Measurements from ENCODE around the gene PNPLA7. TPM values are rescaled to one million over a fixed set of nuclear protein-coding genes. Genes with fewer than 3 reads are reported as not detected.

The PNPLA7 gene
- total and polyA plus RNA-seq, 2 of the 4 experiments (the other 2 are of a cell fraction): under 0.01 to 0.89 TPM

GRCh38 chr9:137530331-137530730 lies 19.9 kb downstream of the PNPLA7 start:
- H2BK20ac ChIP-seq (ENCODE audit: low read depth, low read length): no peak overlapping the region
- no peak overlapping the region for H2BK15ac ChIP-seq (ENCODE audit: low read depth, low read length)
- H3K23ac ChIP-seq (ENCODE audit: low read depth, low read length): no peak overlapping the region
- dilution Hi-C loops (cut with HindIII; ENCODE audit: low sequenced_read_pairs, unreplicated experiment): no loop called here
- TF ChIP-seq USF2 (IDR thresholded peaks at IDR 0.05; ENCODE audit: low read depth, low read length) (no peak), RFX5 (IDR thresholded peaks at IDR 0.05; ENCODE audit: low read depth, low read length) (no peak), CHD1 (IDR thresholded peaks at IDR 0.05; ENCODE audit: low read depth, low read length) (no peak), SMC3 (IDR thresholded peaks at IDR 0.05; ENCODE audit: low read depth, low read length) (no peak), CEBPB (IDR thresholded peaks at IDR 0.05; ENCODE audit: low read depth, low read length) (no peak), ELK1 (IDR thresholded peaks at IDR 0.05; ENCODE audit: borderline replicate concordance, low read depth, low read length) (no peak)
- H3K27me3 ChIP-seq (ENCODE audit: control insufficient read depth, insufficient read depth, low read length): peaks cover 4% of the 10 kb centered on the region
- no peaks in the 10 kb centered on the region for H3K9me3 ChIP-seq (ENCODE audit: control insufficient read depth, insufficient read depth, low read length)
- no peak overlapping the region for H3K56ac ChIP-seq (ENCODE audit: extremely low read depth, insufficient read depth, low read length)
- intact Hi-C loops (cut with micrococcal nuclease): no loop called here
- H2AK5ac ChIP-seq (ENCODE audit: low read depth, low read length): no peak overlapping the region
- no TSS peak for BruUV-seq (replicated peaks)
- no peaks in the 10 kb centered on the region; the same call in 1 of the 2 replicates for H3K9me1 ChIP-seq (ENCODE audit: insufficient read depth, low read length)
- DNase-seq: no peak
- no peak overlapping the region for H3K9ac ChIP-seq (ENCODE audit: low read depth, low read length)
- ATAC-seq (ENCODE audit: low read depth): no peak
- no peak overlapping the region for H3K14ac ChIP-seq (replicated peaks; ENCODE audit: low read depth, low read length)
- no peak overlapping the region for H3K4ac ChIP-seq (ENCODE audit: low read depth, low read length)
- WGBS, 2 experiments (ENCODE audit: extremely low coverage in 2 of 2, insufficient read length in 1 of 2): no CpG with 5 or more reads among the region's 5 CpGs
- H2AFZ ChIP-seq (replicated peaks; ENCODE audit: low read length, poor library complexity): no peak overlapping the region
- H3K4me1 ChIP-seq (ENCODE audit: control insufficient read depth, insufficient read depth, low read length): peaks cover 8% of the 10 kb centered on the region
- no peak overlapping the region for H2BK5ac ChIP-seq (ENCODE audit: low read depth, low read length, poor library complexity, severe bottlenecking)
- ChIA-PET CTCF (no interaction called here), POLR2A (ENCODE audit: unreplicated experiment) (no interaction called here)
- no peak overlapping the region for H3K27ac ChIP-seq (ENCODE audit: insufficient read depth, low read length)
- no peaks in the 10 kb centered on the region for H3K36me3 ChIP-seq (ENCODE audit: control insufficient read depth, insufficient read depth, low read length)
- no peaks in the 10 kb centered on the region for H3K79me1 ChIP-seq (ENCODE audit: low read depth in 1 of 2, low read length in 2 of 2)
- in situ Hi-C loops (cut with MboI; ENCODE audit: low sequenced_read_pairs): no loop called here
- no peak overlapping the region for H3K4me3 ChIP-seq (ENCODE audit: insufficient read depth, low read depth, low read length)
- no peak overlapping the region for H2AK9ac ChIP-seq (replicated peaks; ENCODE audit: low read depth, low read length, poor library complexity)
- no peak overlapping the region for H4K8ac ChIP-seq (ENCODE audit: low read depth in 2 of 2, low read length in 2 of 2)
- H4K5ac ChIP-seq (ENCODE audit: low read depth, low read length): no peak overlapping the region
- H4K91ac ChIP-seq (ENCODE audit: insufficient read depth, low read depth, low read length): no peak overlapping the region
- H3K4me2 ChIP-seq (ENCODE audit: low read depth, low read length): no peak overlapping the region
- no peak overlapping the region for H3K18ac ChIP-seq (ENCODE audit: low read depth, low read length)
- H2BK120ac ChIP-seq (ENCODE audit: low read depth, low read length): no peak overlapping the region
- H4K20me1 ChIP-seq (ENCODE audit: insufficient read depth, low read length): peaks cover 7% of the 10 kb centered on the region; the same call in 1 of the 2 replicates

Data from IMR-90 (cell line).